Measurements from ENCODE around the gene INPP5D. TPM values are rescaled to one million over a fixed set of nuclear protein-coding genes. Genes with fewer than 3 reads are reported as not detected.

INPP5D gene
- total RNA-seq, 1 donor from 2014 or later: 4.9 TPM

DNA sequence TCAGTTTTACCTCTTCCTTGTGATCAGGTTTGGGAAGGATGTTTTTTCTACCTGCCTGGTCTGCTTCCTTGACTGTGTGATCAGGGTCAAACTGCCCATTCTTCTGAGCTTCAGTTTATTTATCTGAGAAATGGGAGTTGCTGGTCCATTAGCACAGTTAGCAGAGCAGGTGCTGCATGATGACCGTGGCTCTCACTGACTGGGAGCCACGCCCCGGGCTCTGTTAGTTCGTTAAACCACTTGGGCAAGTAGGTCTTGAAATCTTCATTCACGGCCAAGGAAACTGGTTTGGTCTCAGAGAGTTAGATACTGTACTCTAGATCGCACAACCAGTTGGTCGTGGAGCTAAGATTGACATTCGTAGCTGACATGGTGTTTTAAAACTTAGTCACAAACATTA is 41.7 kb downstream of the INPP5D start:
- Histone ChIP-seq H3K4me1 (no peaks in the 10 kb centered on the region), H3K27ac (replicated peaks) (no peak overlapping the region), H3K36me3 (no peaks in the 10 kb centered on the region), H3K4me3 (no peak overlapping the region), H3K27me3 (ENCODE audit: low read depth) (no peaks in the 10 kb centered on the region), H3K9me3 (replicated peaks) (no peaks in the 10 kb centered on the region)
- TF ChIP-seq, protein P1, sequence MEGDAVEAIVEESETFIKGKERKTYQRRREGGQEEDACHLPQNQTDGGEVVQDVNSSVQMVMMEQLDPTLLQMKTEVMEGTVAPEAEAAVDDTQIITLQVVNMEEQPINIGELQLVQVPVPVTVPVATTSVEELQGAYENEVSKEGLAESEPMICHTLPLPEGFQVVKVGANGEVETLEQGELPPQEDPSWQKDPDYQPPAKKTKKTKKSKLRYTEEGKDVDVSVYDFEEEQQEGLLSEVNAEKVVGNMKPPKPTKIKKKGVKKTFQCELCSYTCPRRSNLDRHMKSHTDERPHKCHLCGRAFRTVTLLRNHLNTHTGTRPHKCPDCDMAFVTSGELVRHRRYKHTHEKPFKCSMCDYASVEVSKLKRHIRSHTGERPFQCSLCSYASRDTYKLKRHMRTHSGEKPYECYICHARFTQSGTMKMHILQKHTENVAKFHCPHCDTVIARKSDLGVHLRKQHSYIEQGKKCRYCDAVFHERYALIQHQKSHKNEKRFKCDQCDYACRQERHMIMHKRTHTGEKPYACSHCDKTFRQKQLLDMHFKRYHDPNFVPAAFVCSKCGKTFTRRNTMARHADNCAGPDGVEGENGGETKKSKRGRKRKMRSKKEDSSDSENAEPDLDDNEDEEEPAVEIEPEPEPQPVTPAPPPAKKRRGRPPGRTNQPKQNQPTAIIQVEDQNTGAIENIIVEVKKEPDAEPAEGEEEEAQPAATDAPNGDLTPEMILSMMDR (IDR thresholded peaks at IDR 0.05; ENCODE audit: borderline replicate concordance): no peak
- intact Hi-C loops (cut with micrococcal nuclease): no loop called here
- DNase-seq: no peak

- Histone ChIP-seq H3K4me1 (no peaks in the 10 kb centered on the region), H3K27me3 (ENCODE audit: low read depth) (peaks cover 20% of the 10 kb centered on the region), H3K27ac (replicated peaks) (no peak overlapping the region), H3K36me3 (no peaks in the 10 kb centered on the region), H3K9me3 (replicated peaks) (no peaks in the 10 kb centered on the region), H3K4me3 (no peak overlapping the region)
- TF ChIP-seq, protein P1 (IDR thresholded peaks at IDR 0.05; ENCODE audit: borderline replicate concordance): no peak
- no peak for DNase-seq
- intact Hi-C loops (cut with micrococcal nuclease): no loop called here
These were observed 45.2 kb downstream of the INPP5D start for GRCh38 chr2:233105156-233105895.

- no peak overlapping the region for H3K27ac ChIP-seq (replicated peaks)
- no peaks in the 10 kb centered on the region for H3K4me1 ChIP-seq
- H3K4me3 ChIP-seq: no peak overlapping the region
- H3K9me3 ChIP-seq (replicated peaks): no peaks in the 10 kb centered on the region
- H3K27me3 ChIP-seq (ENCODE audit: low read depth): peaks cover 20% of the 10 kb centered on the region
- TF ChIP-seq, protein P1 (IDR thresholded peaks at IDR 0.05; ENCODE audit: borderline replicate concordance): no peak
- no peaks in the 10 kb centered on the region for H3K36me3 ChIP-seq
- intact Hi-C loops (cut with micrococcal nuclease): no loop called here
- no peak for DNase-seq
These were observed 45.8 kb downstream of the INPP5D start for GRCh38 chr2:233105930-233106329.

GRCh38 chr2:233107011-233107410 is 46.9 kb downstream of the INPP5D start:
- intact Hi-C loops (cut with micrococcal nuclease): no loop called here
- no peaks in the 10 kb centered on the region for H3K36me3 ChIP-seq
- H3K4me3 ChIP-seq: no peak overlapping the region
- H3K9me3 ChIP-seq (replicated peaks): no peaks in the 10 kb centered on the region
- no peak for DNase-seq
- TF ChIP-seq, protein P1 (IDR thresholded peaks at IDR 0.05; ENCODE audit: borderline replicate concordance): no peak
- H3K27me3 ChIP-seq (ENCODE audit: low read depth): peaks cover 20% of the 10 kb centered on the region
- H3K27ac ChIP-seq (replicated peaks): no peak overlapping the region
- no peaks in the 10 kb centered on the region for H3K4me1 ChIP-seq

DNA sequence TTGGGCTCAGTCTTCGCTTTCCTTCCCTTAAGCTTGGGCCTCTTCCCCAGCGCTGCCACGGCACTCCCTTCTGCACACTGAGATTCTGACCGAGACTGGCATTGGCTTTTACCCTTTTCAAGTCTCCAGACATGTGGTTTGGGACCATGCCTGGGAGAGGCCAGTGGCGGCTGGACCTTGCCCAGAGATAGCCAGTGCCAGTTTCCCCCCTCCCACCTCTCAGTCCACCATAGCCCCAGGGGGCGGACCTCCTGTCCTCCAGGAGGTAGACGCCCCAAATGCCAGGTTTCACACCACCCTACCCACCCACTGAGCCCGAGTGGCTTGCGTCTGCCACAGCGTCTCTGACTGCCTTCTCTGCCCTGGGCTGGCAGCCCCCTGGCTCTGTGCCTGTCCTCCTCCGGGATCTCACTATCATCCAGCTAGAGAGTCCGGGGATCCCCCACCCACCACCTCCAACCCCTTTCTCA is 47.7 kb downstream of the INPP5D start:
- Histone ChIP-seq H3K4me3 (no peak overlapping the region), H3K27me3 (ENCODE audit: low read depth) (peaks cover 20% of the 10 kb centered on the region), H3K36me3 (no peaks in the 10 kb centered on the region), H3K9me3 (replicated peaks) (no peaks in the 10 kb centered on the region), H3K4me1 (peaks cover 3% of the 10 kb centered on the region), H3K27ac (replicated peaks) (no peak overlapping the region)
- intact Hi-C loops (cut with micrococcal nuclease): no loop called here
- DNase-seq: no peak
- TF ChIP-seq, protein P1 (IDR thresholded peaks at IDR 0.05; ENCODE audit: borderline replicate concordance): no peak
